Smooth muscle cell (in vitro differentiated cells): ENCODE measurements around the gene MAGI2. TPM values are rescaled to one million over a fixed set of nuclear protein-coding genes. Genes with fewer than 3 reads are reported as not detected.

ENCODE experiments used
- DNase-seq: peaks from one replicate; lab custom pipeline; 2025; ENCODE audit not compliant: unreplicated experiment; lab: John Stamatoyannopoulos, UW
- H2AFZ ChIP-seq: fragments of 200-600 bp; sonication (generic); 2 replicates; pipeline ENCODE4 v1.6.0; 2016; ENCODE audit warnings: antibody characterized with exemption, low read depth, mild to moderate bottlenecking
- H3F3A ChIP-seq: fragments of 200-600 bp; sonication (generic); 2 replicates; pipeline ENCODE4 v1.6.0; 2017; ENCODE audit warnings: antibody characterized with exemption, low read depth
- H3K27ac ChIP-seq: fragments of 200-600 bp; sonication (generic); 2 replicates; pipeline ENCODE4 v1.5.1; 2016; ENCODE audit warnings: low read depth, mild to moderate bottlenecking
- H3K27me3 ChIP-seq: fragments of 200-600 bp; sonication (generic); 2 replicates; pipeline ENCODE4 v1.6.1; 2016; ENCODE audit warnings: low read depth, mild to moderate bottlenecking
- H3K36me3 ChIP-seq: fragments of 200-600 bp; sonication (generic); 2 replicates; pipeline ENCODE4 v1.5.1; 2016; ENCODE audit warnings: low read depth
- H3K4me1 ChIP-seq: fragments of 200-600 bp; sonication (generic); 2 replicates; pipeline ENCODE4 v1.5.1; 2016; ENCODE audit warnings: low read depth
- H3K4me2 ChIP-seq: fragments of 200-600 bp; sonication (generic); 2 replicates; pipeline ENCODE4 v1.6.0; 2016; ENCODE audit warnings: mild to moderate bottlenecking
- H3K4me3 ChIP-seq: fragments of 200-600 bp; sonication (generic); 2 replicates; pipeline ENCODE4 v1.5.1; 2016; ENCODE audit warnings: mild to moderate bottlenecking
- H3K79me2 ChIP-seq: fragments of 200-600 bp; sonication (generic); 2 replicates; pipeline ENCODE4 v1.6.0; 2016; ENCODE audit warnings: low read depth, mild to moderate bottlenecking
- H3K9ac ChIP-seq: fragments of 200-600 bp; sonication (generic); 2 replicates; pipeline ENCODE4 v1.6.0; 2016; ENCODE audit warnings: low read depth
- H3K9me3 ChIP-seq: fragments of 200-600 bp; sonication (generic); replicated peaks from 2 replicates; pipeline ENCODE4 v1.5.1; 2016; ENCODE audit warnings: low read depth
- H4K20me1 ChIP-seq: fragments of 200-600 bp; sonication (generic); 2 replicates; pipeline ENCODE4 v1.6.0; 2016; ENCODE audit warnings: low read depth
- CTCF ChIP-seq: fragments of 200-600 bp; sonication (generic); IDR thresholded peaks from 2 replicates; pipeline ENCODE4 v1.5.1; 2017; ENCODE audit warnings: borderline replicate concordance, mild to moderate bottlenecking, antibody characterized with exemption; ENCODE audit not compliant: insufficient read depth, poor library complexity, severe bottlenecking
- WGBS: methylation state at CpG from one replicate; pipeline ENCODE4 v1.1.7; 2016; ENCODE audit warnings: low lambda C conversion rate; 5-methylcytosine and 5-hydroxymethylcytosine counted together
- polyA plus RNA-seq: library from polyadenylated mRNA; unstranded; fragments of >200 nt; fragmentation: Nextera tagmentation; extraction: Ambion mirVana; gene quantifications from 2 replicates; pipeline ENCODE4 v1.2.1, GENCODE V29; 2016
- total RNA-seq: library from RNA; depleted of rRNA; stranded (reverse); fragments of >200 nt; gene quantifications from 2 replicates; pipeline ENCODE4 v1.2.3, GENCODE V29; 2014

Gene MAGI2
- total and polyA plus RNA-seq, 2 experiments from 2014 or later = 3.4 to 10.7 TPM

- H2AFZ ChIP-seq = no peak overlapping the region
- no peak for DNase-seq
- no peaks in the 10 kb centered on the region for H3F3A ChIP-seq
- H3K36me3 ChIP-seq = no peaks in the 10 kb centered on the region
- no peaks in the 10 kb centered on the region for H3K9me3 ChIP-seq
- H3K4me3 ChIP-seq = no peak overlapping the region
- no peak for TF ChIP-seq CTCF
- H3K4me1 ChIP-seq = no peaks in the 10 kb centered on the region
- no peaks in the 10 kb centered on the region for H3K27me3 ChIP-seq
- H3K9ac ChIP-seq = no peak overlapping the region
- H3K79me2 ChIP-seq = no peaks in the 10 kb centered on the region
- H3K27ac ChIP-seq = no peak overlapping the region
- H4K20me1 ChIP-seq = no peaks in the 10 kb centered on the region
- no peak overlapping the region for H3K4me2 ChIP-seq
- WGBS = 14% methylated on average over 2 of the region's 2 CpGs
Observed at GRCh38 chr7:78125884-78126283, 1327.6 kb downstream of the MAGI2 start.

GRCh38 chr7:78124216-78124615 lies 1329.3 kb downstream of the MAGI2 start:
- Histone ChIP-seq H3K4me3 (no peak overlapping the region), H4K20me1 (no peaks in the 10 kb centered on the region), H2AFZ (no peak overlapping the region), H3F3A (no peaks in the 10 kb centered on the region), H3K9me3 (no peaks in the 10 kb centered on the region), H3K27ac (no peak overlapping the region), H3K4me2 (no peak overlapping the region), H3K36me3 (no peaks in the 10 kb centered on the region), H3K4me1 (no peaks in the 10 kb centered on the region), H3K79me2 (no peaks in the 10 kb centered on the region), H3K9ac (no peak overlapping the region), H3K27me3 (no peaks in the 10 kb centered on the region)
- DNase-seq = no peak
- 92% methylated on average over 4 of the region's 4 CpGs for WGBS
- no peak for TF ChIP-seq CTCF

GRCh38 chr7:78121888-78122287 lies 1331.6 kb downstream of the MAGI2 start:
- Histone ChIP-seq H3K79me2 (no peaks in the 10 kb centered on the region), H3K4me3 (no peak overlapping the region), H3K27me3 (no peaks in the 10 kb centered on the region), H3K36me3 (no peaks in the 10 kb centered on the region), H3K9ac (no peak overlapping the region), H3K4me2 (no peak overlapping the region), H3F3A (no peaks in the 10 kb centered on the region), H3K9me3 (no peaks in the 10 kb centered on the region), H2AFZ (no peak overlapping the region), H3K4me1 (no peaks in the 10 kb centered on the region), H3K27ac (no peak overlapping the region), H4K20me1 (no peaks in the 10 kb centered on the region)
- no peak for TF ChIP-seq CTCF
- 73% methylated on average over 1 of the region's 1 CpG for WGBS
- no peak for DNase-seq

- Histone ChIP-seq H3K27ac (no peak overlapping the region), H3K79me2 (no peaks in the 10 kb centered on the region)
- 55% methylated on average over 3 of the region's 3 CpGs for WGBS
Observed at GRCh38 chr7:78118470-78118869, 1335.0 kb downstream of the MAGI2 start.

More at GRCh38 chr7:78118470-78118869, 1335.0 kb downstream of the MAGI2 start:
- no peak overlapping the region for H2AFZ ChIP-seq
- H3K36me3 ChIP-seq = no peaks in the 10 kb centered on the region
- TF ChIP-seq CTCF = no peak
- no peak for DNase-seq
- H3K4me1 ChIP-seq = no peaks in the 10 kb centered on the region
- no peaks in the 10 kb centered on the region for H3F3A ChIP-seq
- no peak overlapping the region for H3K9ac ChIP-seq
- no peak overlapping the region for H3K4me2 ChIP-seq
- no peaks in the 10 kb centered on the region for H3K9me3 ChIP-seq
- H3K27me3 ChIP-seq = no peaks in the 10 kb centered on the region
- H3K4me3 ChIP-seq = no peak overlapping the region
- no peaks in the 10 kb centered on the region for H4K20me1 ChIP-seq
